K562 (cell line): ENCODE data around the gene BBX. TPM values are rescaled to one million over a fixed set of nuclear protein-coding genes. Genes with fewer than 3 reads are reported as not detected.

Experiments
- EP400 ChIP-seq: fragments of 450-650 bp; IDR thresholded peaks from 2 replicates; pipeline ENCODE4 v1.6.1; 2017; ENCODE audit warnings: antibody characterized with exemption, mild to moderate bottlenecking, moderate library complexity
- HLTF ChIP-seq: fragments of 450-650 bp; IDR thresholded peaks from 2 replicates; pipeline ENCODE4 v1.6.1; 2016
- NELFE ChIP-seq: IDR thresholded peaks from 2 replicates; pipeline ENCODE4 v1.6.1; 2011; ENCODE audit warnings: mild to moderate bottlenecking; ENCODE audit not compliant: insufficient read depth, insufficient read length
- RERE ChIP-seq: sonication (generic); formaldehyde crosslinking; IDR thresholded peaks from 2 replicates; pipeline ENCODE4 v1.8.0; 2023; ENCODE audit warnings: missing genetic modification reagents, mild to moderate bottlenecking, borderline replicate concordance
- ZFP30 ChIP-seq: fragments of 250-450 bp; sonication (Bioruptor Pico); IDR thresholded peaks from 2 replicates; pipeline ENCODE4 v1.8.0; 2022; ENCODE audit warnings: moderate library complexity, mild to moderate bottlenecking, inconsistent platforms, borderline replicate concordance
- ZKSCAN1 ChIP-seq: fragments of 150-350 bp; IDR thresholded peaks from 2 replicates; pipeline ENCODE4 v1.6.1; 2016; ENCODE audit warnings: low read depth, low read length
- ZNF79 ChIP-seq: fragments of 250-450 bp; sonication (Bioruptor Pico); IDR thresholded peaks from 2 replicates; pipeline ENCODE4 v1.4.0; 2020; ENCODE audit warnings: low read depth, mild to moderate bottlenecking, moderate library complexity
- ZSCAN32 ChIP-seq: fragments of 450-650 bp; formaldehyde crosslinking; IDR thresholded peaks from 2 replicates; pipeline ENCODE4 v1.4.0; 2020; ENCODE audit warnings: mild to moderate bottlenecking, moderate library complexity
- polyA plus RNA-seq, 8 experiments: library from polyadenylated mRNA; depleted of rRNA in 4 of 8; stranded (reverse) in 5 of 8; unstranded in 3 of 8; fragments of >200 nt; fragmentation: Nextera tagmentation in 2 of 8; fragmentation: Illumina TruSeq in 1 of 8; extraction: Ambion mirVana in 2 of 8; extraction: Trizol in 1 of 8; gene quantifications; 2 replicates each; pipeline versions ENCODE4 v1.2.1 to v1.2.3, GENCODE V29; 2011 to 2014; ENCODE audit warnings: inconsistent platforms in 1 of 8, missing spikeins in 1 of 8
- total RNA-seq, 7 experiments: library from RNA; depleted of rRNA in 6 of 7; stranded (reverse); fragments of >200 nt in 6 of 7; fragmentation: Illumina TruSeq in 2 of 7; extraction: Trizol in 2 of 7; gene quantifications; 2 replicates each; pipeline versions ENCODE4 v1.2.1 to v1.2.3, GENCODE V29; 2011 to 2021; ENCODE audit warnings: low replicate concordance in 1 of 7

BBX gene
- total and polyA plus RNA-seq, 9 of the 15 experiments (the other 6 are each of a cell fraction or from before 2014, with no cell fraction given) = 4.9 to 19.5 (median 11.8) TPM

- TF ChIP-seq ZKSCAN1 (no peak), EP400 (no peak), ZFP30 (no peak), ZNF79 (CRISPR knock-in tag) (no peak), NELFE (no peak), ZSCAN32 (CRISPR knock-in tag) (no peak), HLTF (no peak), RERE (CRISPR knock-in tag) (no peak)
- TF ChIP-seq, all 486 proteins: peak for 0
Observed at GRCh38 chr3:107857854-107858253, 335.1 kb downstream of the BBX start (continued).
